H1 (cell line): Measurements from ENCODE around the gene CACNA1C. TPM values are rescaled to one million over a fixed set of nuclear protein-coding genes. Genes with fewer than 3 reads are reported as not detected.

Experiments
- CTCF ChIA-PET: fragments of 300-600 bp; sonication (Branson Sonifier 250); formaldehyde crosslinking; loops from one replicate; lab custom pipeline; 2021; ENCODE audit not compliant: partially characterized antibody; lab: Charles Lee
- POLR2A ChIA-PET: fragments of 300-600 bp; sonication (Branson Sonifier 250); formaldehyde crosslinking; loops from one replicate; lab custom pipeline; 2021; ENCODE audit warnings: inconsistent platforms; ENCODE audit not compliant: partially characterized antibody; lab: Charles Lee
- DNase-seq, 2 experiments: peaks; one replicate each; pipeline versions ENCODE4 v3.0.0 to v3.0.0-alpha.2; 2010 to 2022; ENCODE audit warnings: low spot score in 2 of 2, low read depth in 1 of 2, mixed read lengths in 1 of 2
- FAIRE-seq: peaks from 2 replicates; lab custom pipeline; 2011; peaks lifted over from hg19 to GRCh38; lab: Jason Lieb, UNC
- H2AFZ ChIP-seq: 2 replicates; pipeline ENCODE4 v1.8.1; 2012; ENCODE audit warnings: low read length, inconsistent platforms
- H2AK5ac ChIP-seq: 2 replicates; pipeline ENCODE4 v1.6.1; 2013; ENCODE audit warnings: low read depth, low read length
- H2BK120ac ChIP-seq: replicated peaks from 2 replicates; pipeline ENCODE3; 2013; ENCODE audit warnings: low read depth, low read length, inconsistent platforms
- H2BK12ac ChIP-seq: 2 replicates; pipeline ENCODE4 v1.6.1; 2013; ENCODE audit warnings: low read depth, low read length
- H2BK15ac ChIP-seq: 2 replicates; pipeline ENCODE4 v1.6.1; 2013; ENCODE audit warnings: low read length
- H2BK20ac ChIP-seq: 2 replicates; pipeline ENCODE4 v1.6.1; 2013; ENCODE audit warnings: low read length
- H2BK5ac ChIP-seq: 2 replicates; pipeline ENCODE4 v1.6.1; 2013; ENCODE audit warnings: low read depth, low read length
- H3K14ac ChIP-seq: 2 replicates; pipeline ENCODE4 v1.6.1; 2013; ENCODE audit warnings: inconsistent platforms; ENCODE audit not compliant: insufficient read length
- H3K18ac ChIP-seq: 2 replicates; pipeline ENCODE4 v1.6.1; 2013; ENCODE audit warnings: low read length; ENCODE audit errors: extremely low read depth
- H3K23ac ChIP-seq: 2 replicates; pipeline ENCODE4 v1.6.1; 2013; ENCODE audit warnings: inconsistent platforms; ENCODE audit not compliant: insufficient read length
- H3K23me2 ChIP-seq: 2 replicates; pipeline ENCODE4 v1.6.1; 2013; ENCODE audit warnings: low read depth, low read length
- H3K27ac ChIP-seq: 2 replicates; pipeline ENCODE4 v1.6.1; 2011; ENCODE audit warnings: low read depth, low read length, inconsistent platforms
- H3K27me3 ChIP-seq, 4 experiments: replicated peaks in 1 of 4; 1 replicate in 1 of 4; 2 replicates in 3 of 4; pipeline versions ENCODE4 v1.6.1 to v1.8.1; 2011 to 2013; ENCODE audit warnings: low read length in 3 of 4, mild to moderate bottlenecking in 3 of 4, inconsistent platforms in 2 of 4, mixed read lengths in 2 of 4, moderate library complexity in 1 of 4; ENCODE audit not compliant: control insufficient read depth in 3 of 4, insufficient read depth in 3 of 4; ENCODE audit errors: extremely low read depth in 1 of 4
- H3K36me3 ChIP-seq, 4 experiments: 2 replicates each; pipeline versions ENCODE4 v1.6.1 to v1.8.1; 2011 to 2013; ENCODE audit warnings: mild to moderate bottlenecking in 4 of 4, low read length in 3 of 4, moderate library complexity in 2 of 4, control low read depth in 1 of 4, inconsistent platforms in 1 of 4; ENCODE audit not compliant: insufficient read depth in 4 of 4, control insufficient read depth in 2 of 4
- H3K4ac ChIP-seq: replicated peaks from 2 replicates; pipeline ENCODE3; 2013; ENCODE audit warnings: low read length, low read depth, mixed read lengths, inconsistent platforms; ENCODE audit not compliant: insufficient read length
- H3K4me1 ChIP-seq, 4 experiments: replicated peaks in 1 of 4; 1 replicate in 1 of 4; 2 replicates in 3 of 4; pipeline versions ENCODE4 v1.6.1 to v1.8.1; 2011 to 2013; ENCODE audit warnings: low read length in 3 of 4, inconsistent platforms in 2 of 4, mixed read lengths in 1 of 4; ENCODE audit not compliant: insufficient read depth in 4 of 4, control insufficient read depth in 3 of 4
- H3K4me2 ChIP-seq, 2 experiments: 2 replicates each; pipeline versions ENCODE4 v1.6.1 to v1.8.1; 2011 to 2013; ENCODE audit warnings: low read depth in 2 of 2, low read length in 2 of 2, control low read depth in 1 of 2, inconsistent platforms in 1 of 2, mild to moderate bottlenecking in 1 of 2; ENCODE audit not compliant: insufficient read depth in 1 of 2
- H3K4me3 ChIP-seq, 4 experiments: fragments of 200-600, 300-600 bp in 1 of 4; sonication (generic), shearing (Covaris generic), sonication (Bioruptor Twin) in 1 of 4; 2 replicates each; pipeline versions ENCODE4 v1.5.1 to v1.8.1; 2011 to 2016; ENCODE audit warnings: low read length in 4 of 4, low read depth in 3 of 4, control low read depth in 2 of 4, inconsistent platforms in 2 of 4, mild to moderate bottlenecking in 2 of 4, mixed read lengths in 1 of 4, moderate library complexity in 1 of 4; ENCODE audit not compliant: insufficient read depth in 2 of 4; ENCODE audit errors: extremely low read depth in 1 of 4
- H3K56ac ChIP-seq: replicated peaks from 2 replicates; pipeline ENCODE3; 2013; ENCODE audit warnings: low read depth, mild to moderate bottlenecking, mixed read lengths, low read length, inconsistent platforms; ENCODE audit not compliant: insufficient read length
- H3K79me1 ChIP-seq: 2 replicates; pipeline ENCODE4 v1.6.1; 2013; ENCODE audit warnings: low read depth, low read length, control low read depth
- H3K79me2 ChIP-seq, 2 experiments: 2 replicates each; pipeline versions ENCODE4 v1.6.1 to v1.8.1; 2012 to 2013; ENCODE audit warnings: low read length in 2 of 2, mild to moderate bottlenecking in 2 of 2, inconsistent platforms in 1 of 2; ENCODE audit not compliant: insufficient read depth in 2 of 2, control insufficient read depth in 1 of 2
- H3K9ac ChIP-seq, 4 experiments: replicated peaks in 1 of 4; 1 replicate in 1 of 4; 2 replicates in 3 of 4; pipeline versions ENCODE4 v1.6.1 to v1.8.1; 2011 to 2013; ENCODE audit warnings: low read depth in 3 of 4, low read length in 3 of 4, control low read depth in 2 of 4, mild to moderate bottlenecking in 2 of 4, moderate library complexity in 2 of 4, inconsistent platforms in 1 of 4; ENCODE audit errors: extremely low read depth in 1 of 4
- H3K9me3 ChIP-seq, 2 experiments: 2 replicates each; pipeline versions ENCODE4 v1.6.1 to v1.8.1; 2012 to 2013; ENCODE audit warnings: mild to moderate bottlenecking in 2 of 2, moderate library complexity in 2 of 2, control low read depth in 1 of 2, inconsistent platforms in 1 of 2, low read depth in 1 of 2, low read length in 1 of 2, mixed read lengths in 1 of 2; ENCODE audit not compliant: insufficient read depth in 2 of 2
- H4K20me1 ChIP-seq, 2 experiments: replicated peaks in 1 of 2; 2 replicates each; pipeline versions ENCODE3 to v1.8.1; 2011 to 2013; ENCODE audit warnings: inconsistent platforms in 2 of 2, low read length in 2 of 2, mild to moderate bottlenecking in 1 of 2; ENCODE audit not compliant: insufficient read depth in 2 of 2, control insufficient read depth in 1 of 2
- H4K5ac ChIP-seq: 2 replicates; pipeline ENCODE4 v1.6.1; 2013; ENCODE audit warnings: low read length, low read depth, mixed read lengths, inconsistent platforms; ENCODE audit not compliant: insufficient read length
- H4K8ac ChIP-seq: 2 replicates; pipeline ENCODE4 v1.8.0; 2013; ENCODE audit warnings: mild to moderate bottlenecking, moderate library complexity, low read length, inconsistent platforms; ENCODE audit not compliant: insufficient read depth; ENCODE audit errors: extremely low read depth
- H4K91ac ChIP-seq: replicated peaks from 2 replicates; pipeline ENCODE3; 2013; ENCODE audit warnings: low read length, mixed read lengths, inconsistent platforms; ENCODE audit not compliant: insufficient read length
- BCL11A ChIP-seq, 2 experiments: IDR thresholded peaks; one replicate each; pipeline ENCODE4 v1.6.1; 2011; ENCODE audit warnings: low read depth in 2 of 2, low read length in 2 of 2, mild to moderate bottlenecking in 2 of 2
- FOSL1 ChIP-seq: IDR thresholded peaks from 2 replicates; pipeline ENCODE4 v1.6.1; 2011; ENCODE audit warnings: mild to moderate bottlenecking, low read depth, low read length, moderate library complexity; ENCODE audit not compliant: insufficient read depth
- RAD21 ChIP-seq, 2 experiments: IDR thresholded peaks in 1 of 2; conservative IDR thresholded peaks in 1 of 2; 2 replicates each; pipeline ENCODE4 v1.6.1; 2011; ENCODE audit warnings: low read depth in 2 of 2, low read length in 2 of 2, improper control_type of control experiment in 1 of 2, inconsistent platforms in 1 of 2, mild to moderate bottlenecking in 1 of 2, moderate library complexity in 1 of 2
- RBBP5 ChIP-seq: IDR thresholded peaks from 2 replicates; pipeline ENCODE4 v1.7.1; 2012; ENCODE audit warnings: low read depth, mild to moderate bottlenecking, inconsistent platforms, low read length, moderate library complexity, borderline replicate concordance
- RFX5 ChIP-seq: IDR thresholded peaks from 2 replicates; pipeline ENCODE4 v1.6.1; 2011; ENCODE audit warnings: low read depth, low read length, improper control_type of control experiment, borderline replicate concordance
- SIN3A ChIP-seq, 2 experiments: IDR thresholded peaks in 1 of 2; conservative IDR thresholded peaks in 1 of 2; 2 replicates each; pipeline ENCODE4 v1.6.1; 2011 to 2012; ENCODE audit warnings: low read length in 2 of 2, improper control_type of control experiment in 1 of 2, low read depth in 1 of 2, mild to moderate bottlenecking in 1 of 2
- SP2 ChIP-seq: IDR thresholded peaks from 2 replicates; pipeline ENCODE4 v1.6.1; 2012; ENCODE audit warnings: mild to moderate bottlenecking, low read length, inconsistent platforms
- ZNF274 ChIP-seq: IDR thresholded peaks from 2 replicates; pipeline ENCODE4 v1.7.0; 2012; ENCODE audit warnings: low read length, borderline replicate concordance; ENCODE audit errors: extremely low read depth
- WGBS, 2 experiments: shearing (Covaris generic) in 1 of 2; methylation state at CpG; one replicate each; pipeline versions ENCODE4 v1.1.6 to v1.1.7; 2013 to 2015; ENCODE audit warnings: low lambda C conversion rate in 2 of 2, mixed read lengths in 2 of 2, inconsistent platforms in 1 of 2, low coverage in 1 of 2, missing lambda C conversion rate in 1 of 2; ENCODE audit not compliant: insufficient replicate concordance in 2 of 2, insufficient coverage in 1 of 2, insufficient read length in 1 of 2; ENCODE audit errors: extremely low coverage in 1 of 2, missing lambda C conversion rate in 1 of 2; 5-methylcytosine and 5-hydroxymethylcytosine counted together
- polyA plus RNA-seq, 7 experiments: library from polyadenylated mRNA; depleted of rRNA in 3 of 7; stranded (reverse) in 5 of 7; unstranded in 2 of 7; fragments of >200 nt in 5 of 7; fragments of 200-250 nt in 2 of 7; gene quantifications; 1 replicate in 5 of 7; 2 replicates in 1 of 7; 4 replicates in 1 of 7; pipeline versions ENCODE4 v1.2.1 to v1.2.3, GENCODE V29; 2011 to 2013; ENCODE audit warnings: missing spikeins in 2 of 7, mixed read lengths in 2 of 7
- total RNA-seq: library from RNA; stranded (reverse); fragmentation: NEBNext Ultra II Directional; extraction: Animal tissue kit (Norgen Biotek cat#: 25700); gene quantifications from 2 replicates; pipeline ENCODE4 v1.2.1, GENCODE V29; 2021

CACNA1C gene
- total and polyA plus RNA-seq, 2 of the 8 experiments (the other 6 are each of a cell fraction or from before 2014, with no cell fraction given), result 1.3 TPM

DNA sequence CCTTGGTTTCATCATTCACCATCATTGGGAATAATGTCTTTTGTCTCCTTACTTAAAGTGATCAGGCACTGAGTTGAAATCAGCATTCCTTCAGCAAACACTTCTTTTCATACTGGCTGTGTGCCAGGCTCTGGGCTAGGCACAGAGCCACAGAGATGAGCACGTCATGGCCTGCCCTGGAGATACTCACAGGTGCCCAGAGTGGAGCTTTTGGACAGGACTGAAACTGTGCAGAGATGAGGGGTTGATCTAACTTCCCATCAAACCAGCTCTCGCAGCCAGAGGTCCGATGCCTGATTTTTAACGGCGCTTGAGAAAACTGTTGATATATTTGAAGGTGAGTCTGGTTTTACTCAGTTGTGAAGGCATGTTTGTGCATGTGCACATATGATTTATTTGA lies 43.1 kb downstream of the CACNA1C start:
- Histone ChIP-seq H2BK15ac (no peak overlapping the region), H3K36me3 (no peaks in the 10 kb centered on the region), H4K8ac (no peak overlapping the region), H4K91ac (no peak overlapping the region), H3K9ac (no peak overlapping the region), H2AFZ (no peak overlapping the region), H3K56ac (no peak overlapping the region), H3K4me3 (no peak overlapping the region), H3K23ac (no peak overlapping the region), H2BK20ac (no peak overlapping the region), H4K5ac (no peak overlapping the region), H3K4me2 (no peak overlapping the region), H2AK5ac (no peak overlapping the region), H2BK5ac (no peak overlapping the region), H2BK12ac (no peak overlapping the region), H3K4me1 (no peaks in the 10 kb centered on the region; a peak in 1 of 7 replicates), H3K23me2 (0 out of 2 replicates have a peak, but pooled peaks cover 3% of the 10 kb centered on the region), H3K27me3 (peaks cover 0 to 1% (median 0%) of the 10 kb centered on the region in 4 experiments; a peak in 1 of 7 replicates), H3K4ac (no peak overlapping the region), H3K27ac (no peak overlapping the region), H3K79me2 (no peaks in the 10 kb centered on the region), H2BK120ac (no peak overlapping the region), H3K18ac (no peak overlapping the region), H3K9me3 (no peaks in the 10 kb centered on the region), H3K79me1 (no peaks in the 10 kb centered on the region), H4K20me1 (peaks cover 0 to 1% of the 10 kb centered on the region in 2 experiments), H3K14ac (no peak overlapping the region)
- DNase-seq, result no peak
- no peak for FAIRE-seq
- ChIA-PET CTCF (no interaction called here), POLR2A (no interaction called here)
- 96% methylated on average over 5 of the region's 5 CpGs; no CpG with 5 or more reads in 1 of the 2 experiments for WGBS, 2 experiments
- TF ChIP-seq SIN3A (conservative IDR thresholded peaks at IDR 0.05 in 1 of 2, IDR thresholded peaks at IDR 0.05 in 1 of 2; ENCODE audit: low read depth in 1 of 2, low read length in 2 of 2) (no peak), ZNF274 (no peak), BCL11A (IDR thresholded peaks at IDR 0.05; ENCODE audit: low read depth in 2 of 2, low read length in 2 of 2) (no peak), RBBP5 (no peak), SP2 (no peak), RFX5 (no peak), RAD21 (IDR thresholded peaks at IDR 0.05 in 1 of 2, conservative IDR thresholded peaks at IDR 0.05 in 1 of 2; ENCODE audit: low read depth in 2 of 2, low read length in 2 of 2) (no peak), FOSL1 (no peak)
